ENCODE data around the gene MT1F.

MT1F gene

GRCh38 chr16:56634715-56635440 lies 22.9 kb upstream of the MT1F start:
- Histone ChIP-seq H4K20me1 (ENCODE audit: insufficient read depth, low read length) (no peaks in the 10 kb centered on the region), H2AFZ (ENCODE audit: low read length) (no peak overlapping the region), H3F3A (ENCODE audit: insufficient read depth, low read length) (no peaks in the 10 kb centered on the region), H3K9me2 (ENCODE audit: low read depth, low read length) (no peaks in the 10 kb centered on the region), H3K9me3 (ENCODE audit: low read length) (no peaks in the 10 kb centered on the region), H3K4me1 (ENCODE audit: insufficient read depth, low read length, severe bottlenecking) (no peaks in the 10 kb centered on the region), H3K27ac (ENCODE audit: low read depth, low read length, poor library complexity, severe bottlenecking) (no peak overlapping the region), H3K36me3 (ENCODE audit: insufficient read depth, low read length) (no peaks in the 10 kb centered on the region), H3K4me2 (ENCODE audit: low read length) (no peak overlapping the region), H3K9ac (ENCODE audit: low read length) (no peak overlapping the region), H3K79me2 (ENCODE audit: insufficient read depth, low read length) (no peaks in the 10 kb centered on the region), H3K4me3 (ENCODE audit: low read depth, low read length, poor library complexity, severe bottlenecking) (no peak overlapping the region), H3K27me3 (ENCODE audit: insufficient read depth, low read length) (no peaks in the 10 kb centered on the region; the same call in 1 of the 2 replicates)
- TF ChIP-seq CTCF (IDR thresholded peaks at IDR 0.05; ENCODE audit: low read length) (no peak), EZH2 (IDR thresholded peaks at IDR 0.05; ENCODE audit: borderline replicate concordance, low read length) (no peak)

- Histone ChIP-seq H3K9me3 (ENCODE audit: low read length) (no peaks in the 10 kb centered on the region), H3F3A (ENCODE audit: insufficient read depth, low read length) (no peaks in the 10 kb centered on the region), H3K27ac (ENCODE audit: low read depth, low read length, poor library complexity, severe bottlenecking) (no peak overlapping the region), H2AFZ (ENCODE audit: low read length) (no peak overlapping the region), H3K27me3 (ENCODE audit: insufficient read depth, low read length) (no peaks in the 10 kb centered on the region; the same call in 1 of the 2 replicates), H3K4me3 (ENCODE audit: low read depth, low read length, poor library complexity, severe bottlenecking) (no peak overlapping the region), H3K4me2 (ENCODE audit: low read length) (no peak overlapping the region), H3K4me1 (ENCODE audit: insufficient read depth, low read length, severe bottlenecking) (no peaks in the 10 kb centered on the region), H3K9ac (ENCODE audit: low read length) (no peak overlapping the region), H3K79me2 (ENCODE audit: insufficient read depth, low read length) (no peaks in the 10 kb centered on the region), H3K36me3 (ENCODE audit: insufficient read depth, low read length) (no peaks in the 10 kb centered on the region), H3K9me2 (ENCODE audit: low read depth, low read length) (no peaks in the 10 kb centered on the region), H4K20me1 (ENCODE audit: insufficient read depth, low read length) (no peaks in the 10 kb centered on the region)
- TF ChIP-seq EZH2 (IDR thresholded peaks at IDR 0.05; ENCODE audit: borderline replicate concordance, low read length) (no peak), CTCF (IDR thresholded peaks at IDR 0.05; ENCODE audit: low read length) (no peak)
Measured at GRCh38 chr16:56635441-56635967, 22.3 kb upstream of the MT1F start.

- Histone ChIP-seq H4K20me1 (ENCODE audit: insufficient read depth, low read length) (no peaks in the 10 kb centered on the region), H3K9ac (ENCODE audit: low read length) (no peak overlapping the region), H3K79me2 (ENCODE audit: insufficient read depth, low read length) (no peaks in the 10 kb centered on the region), H3K27ac (ENCODE audit: low read depth, low read length, poor library complexity, severe bottlenecking) (no peak overlapping the region), H2AFZ (ENCODE audit: low read length) (no peak overlapping the region), H3K4me1 (ENCODE audit: insufficient read depth, low read length, severe bottlenecking) (no peaks in the 10 kb centered on the region), H3K4me2 (ENCODE audit: low read length) (no peak overlapping the region), H3F3A (ENCODE audit: insufficient read depth, low read length) (no peaks in the 10 kb centered on the region), H3K9me2 (ENCODE audit: low read depth, low read length) (no peaks in the 10 kb centered on the region), H3K4me3 (ENCODE audit: low read depth, low read length, poor library complexity, severe bottlenecking) (no peak overlapping the region), H3K27me3 (ENCODE audit: insufficient read depth, low read length) (no peaks in the 10 kb centered on the region; the same call in 1 of the 2 replicates), H3K9me3 (ENCODE audit: low read length) (no peaks in the 10 kb centered on the region), H3K36me3 (ENCODE audit: insufficient read depth, low read length) (no peaks in the 10 kb centered on the region)
- TF ChIP-seq EZH2 (IDR thresholded peaks at IDR 0.05; ENCODE audit: borderline replicate concordance, low read length) (no peak), CTCF (IDR thresholded peaks at IDR 0.05; ENCODE audit: low read length) (no peak)
Measured at GRCh38 chr16:56636616-56637413, 20.9 kb upstream of the MT1F start.
